ENCODE measurements around the gene ZDHHC22.

ZDHHC22 gene

DNA sequence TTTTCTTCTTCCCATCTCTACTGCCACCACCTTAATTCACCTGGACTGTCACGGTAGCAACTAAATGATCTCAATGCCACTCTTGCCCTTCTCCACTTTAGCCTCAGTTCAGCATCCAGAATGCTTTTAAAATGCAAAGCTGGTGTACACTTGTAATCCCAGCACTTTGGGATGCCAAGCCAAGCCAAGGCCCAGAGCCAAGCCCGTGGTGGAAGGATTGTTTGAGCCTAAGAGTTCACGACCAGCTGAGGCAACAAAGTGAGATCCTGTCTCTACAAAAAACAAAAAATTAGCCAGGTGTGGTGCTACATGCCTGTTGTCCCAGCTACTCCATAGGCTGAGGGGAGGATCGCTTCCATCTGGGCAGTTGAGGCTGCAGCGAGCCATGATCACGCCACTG is 37.6 kb downstream of the ZDHHC22 start:
- DNase-seq (ENCODE audit: low spot score): peak; percentile 42

GRCh38 chr14:77103475-77103874 is 38.1 kb downstream of the ZDHHC22 start:
- no peak for DNase-seq (ENCODE audit: low spot score)

GRCh38 chr14:77102154-77102553 is 39.4 kb downstream of the ZDHHC22 start:
- peak; percentile 78 for DNase-seq (ENCODE audit: low spot score)

DNA sequence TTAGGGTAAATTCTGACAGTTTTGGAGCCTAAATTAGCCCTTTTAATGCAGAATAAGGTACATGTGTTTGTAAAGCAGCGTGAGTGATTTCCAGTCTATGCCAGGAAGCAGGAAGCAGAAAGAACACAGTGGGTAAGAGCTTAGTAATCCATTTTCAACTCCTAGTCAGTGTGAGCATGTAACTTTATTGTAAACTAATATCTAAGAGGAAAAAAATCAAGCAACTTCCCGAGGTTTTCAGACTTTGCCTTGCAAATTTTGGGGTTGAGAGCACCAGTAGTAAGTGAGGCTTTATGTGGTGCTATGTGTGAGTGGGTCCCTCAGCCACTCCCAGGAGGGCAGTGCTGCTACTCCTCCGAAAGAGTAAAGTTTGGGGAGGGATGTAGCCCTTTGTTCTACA is 40.6 kb downstream of the ZDHHC22 start:
- no peak for DNase-seq (ENCODE audit: low spot score)

GRCh38 chr14:77099425-77100167 is 42.0 kb downstream of the ZDHHC22 start:
- DNase-seq (ENCODE audit: low spot score): peak; percentile 78

GRCh38 chr14:77098529-77099353 is 42.9 kb downstream of the ZDHHC22 start:
- peak; percentile 90 for DNase-seq (ENCODE audit: low spot score)

- peak; percentile 100 for DNase-seq (ENCODE audit: low spot score)
Measured at GRCh38 chr14:77097700-77098528, 43.7 kb downstream of the ZDHHC22 start, which contains the start of gene CIPC. Gene CIPC (plus strand): TSS chr14:77098258. CDS start chr14:77105709, 7,451 bp downstream.

DNA sequence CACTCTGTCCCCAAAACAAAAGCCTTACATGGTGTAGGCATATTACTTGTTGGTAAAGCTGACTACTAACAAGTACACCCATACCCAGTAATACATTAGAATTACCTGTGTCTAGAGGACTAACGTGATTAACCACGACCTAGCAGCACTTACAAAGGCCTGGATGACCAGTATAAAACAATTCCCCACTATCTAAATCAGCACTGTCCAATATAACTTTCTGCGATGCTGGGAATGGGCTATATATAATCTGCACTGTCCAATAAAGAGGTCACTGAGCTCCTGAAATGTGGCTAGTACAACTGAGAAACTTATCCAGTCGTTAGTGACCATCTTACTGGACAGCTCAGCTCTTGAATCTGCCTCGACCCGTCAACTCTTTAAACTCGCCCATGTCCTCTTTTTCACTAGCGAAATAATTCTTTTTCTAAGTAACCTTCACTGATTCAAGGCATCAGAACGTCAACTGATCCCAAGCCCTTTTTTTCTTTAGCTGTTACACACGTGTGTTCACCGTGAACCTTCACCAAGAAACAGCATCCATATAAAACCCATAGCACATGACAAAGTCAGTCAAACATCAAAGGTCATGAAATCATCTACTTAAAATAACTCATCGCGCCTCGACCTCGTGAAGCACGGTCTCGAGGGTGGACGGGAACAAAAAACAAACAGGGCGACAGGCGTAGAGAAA is 44.4 kb downstream of the ZDHHC22 start:
- no peak for DNase-seq (ENCODE audit: low spot score)

- DNase-seq (ENCODE audit: low spot score): peak; percentile 90
Measured at GRCh38 chr14:77094672-77095284, 46.8 kb downstream of the ZDHHC22 start.

DNA sequence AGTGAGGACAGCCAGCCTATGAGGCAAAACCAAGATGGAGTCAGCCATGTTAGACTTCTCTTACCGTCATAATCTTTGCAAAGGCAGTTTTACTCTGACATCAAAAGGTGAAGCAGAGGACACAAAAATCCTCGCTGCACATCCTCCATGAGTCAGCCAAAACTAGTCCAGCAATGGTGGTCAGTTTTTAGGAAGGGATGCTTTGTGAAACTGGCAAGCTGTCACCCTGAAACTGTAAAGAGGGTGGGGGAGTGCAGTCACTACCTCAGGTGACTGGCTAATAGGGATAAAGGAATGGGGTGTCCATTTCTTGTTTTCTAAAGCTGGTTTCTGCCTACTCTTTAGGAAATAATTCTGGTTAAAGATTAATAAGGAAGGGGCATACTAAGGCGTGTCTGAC is 48.9 kb downstream of the ZDHHC22 start:
- DNase-seq (ENCODE audit: low spot score): no peak

GRCh38 chr14:77091518-77091917 is 50.1 kb downstream of the ZDHHC22 start:
- DNase-seq (ENCODE audit: low spot score): no peak

DNA sequence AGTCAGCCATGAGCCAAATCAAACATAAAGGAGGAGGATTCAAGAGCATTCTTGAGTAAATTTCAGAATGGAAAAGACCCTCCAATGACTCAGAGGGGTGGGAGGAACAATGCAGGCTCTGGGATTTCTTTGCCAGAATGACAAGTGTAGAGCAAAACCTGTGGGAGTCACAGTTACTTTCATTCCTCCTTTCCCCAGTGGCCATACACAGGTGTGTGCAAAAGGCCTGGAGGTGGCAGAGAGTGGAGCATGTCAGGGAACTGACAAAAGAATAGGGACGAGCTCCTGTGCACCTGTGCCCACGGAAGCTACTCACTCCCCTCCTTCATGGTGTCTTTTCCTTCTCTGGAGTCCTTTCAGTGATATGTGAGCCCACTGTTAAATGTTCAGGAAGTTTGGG is 52.9 kb downstream of the ZDHHC22 start:
- DNase-seq (ENCODE audit: low spot score): no peak

GRCh38 chr14:77088219-77088618 is 53.4 kb downstream of the ZDHHC22 start:
- no peak for DNase-seq (ENCODE audit: low spot score)

GRCh38 chr14:77087631-77088030 is 54.0 kb downstream of the ZDHHC22 start:
- no peak for DNase-seq (ENCODE audit: low spot score)

DNA sequence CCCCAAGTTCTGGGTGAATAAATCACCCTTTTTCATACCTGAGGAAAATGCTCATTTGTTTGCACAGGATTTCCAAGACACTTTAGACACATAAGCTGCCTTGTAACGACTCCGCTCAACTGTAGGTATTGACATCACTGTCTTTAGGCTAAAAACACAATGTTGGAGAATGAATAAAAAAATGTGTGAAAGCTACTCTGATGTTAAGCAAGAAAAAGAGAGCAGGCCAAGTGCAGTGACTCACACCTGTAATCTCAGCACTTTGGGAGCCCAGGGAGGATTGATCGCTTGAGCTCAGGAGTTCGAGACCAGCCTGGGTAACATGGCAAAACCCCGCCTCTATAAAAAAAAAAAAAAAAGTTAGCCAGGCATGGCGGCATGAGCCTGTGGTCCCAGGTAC is 54.6 kb downstream of the ZDHHC22 start:
- no peak for DNase-seq (ENCODE audit: low spot score)

DNA sequence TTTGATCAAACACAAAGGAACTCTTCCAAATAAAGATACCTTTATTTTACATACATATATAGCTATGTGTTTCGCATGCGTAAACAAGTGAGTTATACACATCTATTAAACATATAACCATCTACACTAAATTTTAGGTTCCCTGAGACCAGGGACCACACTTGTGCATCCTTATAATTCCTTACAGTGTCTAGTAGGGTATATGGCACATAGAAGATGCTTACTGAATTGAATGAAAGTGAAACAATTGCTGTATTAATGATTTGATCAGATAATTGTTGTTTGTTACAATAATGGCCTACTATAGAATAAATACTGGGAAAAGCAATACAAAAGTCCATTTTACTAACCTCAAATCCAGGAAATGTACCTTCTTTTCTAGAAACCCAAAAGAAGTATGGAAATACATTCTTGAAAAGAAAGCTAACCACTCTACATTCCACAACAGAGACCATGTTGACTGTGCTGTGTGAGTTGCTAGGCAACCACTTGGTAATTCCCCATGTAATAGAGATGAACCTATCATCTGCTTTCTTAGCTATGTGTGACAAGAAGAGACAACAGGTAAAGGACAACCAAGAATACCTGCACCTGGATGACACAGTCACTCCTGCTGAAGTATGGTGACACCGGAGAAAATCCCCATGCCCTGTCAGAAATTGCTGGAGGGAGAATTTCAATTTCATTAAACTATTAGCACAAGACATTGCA is 55.4 kb downstream of the ZDHHC22 start:
- no peak for DNase-seq (ENCODE audit: low spot score)

DNA sequence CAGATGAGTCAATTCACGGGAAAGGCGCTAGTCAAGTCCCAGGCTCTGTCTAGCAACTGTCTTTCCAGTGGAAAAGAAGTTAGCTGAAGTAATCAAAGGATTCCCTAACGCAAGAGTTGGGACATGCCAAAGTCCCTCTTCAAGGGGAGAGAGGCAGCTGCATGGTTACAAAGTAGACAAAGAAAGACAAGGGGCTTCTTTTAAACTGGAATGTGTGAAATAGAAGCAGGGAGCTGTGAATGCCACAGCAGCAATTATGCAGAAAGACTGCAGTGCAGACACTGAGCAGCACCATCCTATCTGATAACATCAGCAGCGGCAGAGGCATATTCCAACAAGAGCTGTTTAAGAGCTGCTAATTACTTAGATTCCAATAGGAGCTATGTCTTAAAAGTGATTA is 56.1 kb downstream of the ZDHHC22 start:
- DNase-seq (ENCODE audit: low spot score): no peak

GRCh38 chr14:77084985-77085384 is 56.6 kb downstream of the ZDHHC22 start:
- no peak for DNase-seq (ENCODE audit: low spot score)

DNA sequence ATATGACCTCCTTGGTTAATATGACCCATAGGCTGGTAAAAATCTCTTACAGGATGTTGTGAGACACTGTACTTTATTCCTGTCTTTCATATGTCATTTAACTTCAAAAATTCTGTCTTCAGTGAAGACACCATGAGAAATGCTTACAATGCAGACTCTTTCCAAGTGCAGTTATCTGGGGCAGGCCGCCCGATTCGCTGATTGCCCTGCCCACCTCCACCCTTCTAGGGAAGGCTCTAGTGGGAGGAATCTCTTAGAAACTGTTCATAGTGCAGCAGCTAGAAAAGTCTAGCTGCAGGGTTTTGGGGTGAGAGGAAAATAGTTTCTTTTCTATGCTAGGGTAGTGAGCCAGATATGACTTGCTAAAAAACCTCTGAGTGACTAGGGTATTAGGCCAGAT is 58.5 kb downstream of the ZDHHC22 start:
- no peak for DNase-seq (ENCODE audit: low spot score)

DNA sequence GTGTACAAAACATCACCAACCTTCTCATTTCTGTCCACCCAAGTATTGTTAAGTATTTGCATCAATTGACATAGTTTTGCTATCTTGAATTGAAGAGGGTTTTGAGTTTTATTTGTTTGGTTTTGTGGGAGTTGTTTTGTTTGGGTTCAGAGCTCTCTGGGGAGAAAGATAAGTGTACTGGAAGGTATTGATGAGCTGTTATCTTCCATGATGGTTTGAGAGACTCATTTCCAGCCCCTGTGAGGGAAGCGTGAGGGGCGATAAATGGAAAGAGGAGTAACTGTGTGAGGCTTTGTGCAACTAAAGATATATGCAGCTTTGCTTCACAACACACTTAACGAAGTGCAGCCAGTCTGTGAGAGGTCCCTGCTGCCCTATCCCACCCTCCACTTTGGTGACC is 59.2 kb downstream of the ZDHHC22 start:
- DNase-seq (ENCODE audit: low spot score): no peak

All from Ammon's horn (tissue), 1 donor.